IPS DF 4.7 (cell line): ENCODE data around the gene NLRP8.
"Not testable (repeated sequence)": the region's sequence is repeated elsewhere in the genome, so short reads cannot be mapped to it uniquely, and the experiment has no call there.

Experiments
- DNase-seq: peaks from one replicate; pipeline ENCODE4 v3.0.0-alpha.2; 2013; ENCODE audit warnings: low spot score; ENCODE audit errors: extremely low read depth

Gene NLRP8

GRCh38 chr19:55947532-55947931, at the start of gene NLRP8:
Gene NLRP8, plus strand, starts transcription at chr19:55947832.
- no peak for DNase-seq

- no peak for DNase-seq
Measured at GRCh38 chr19:55898911-55899310, 48.7 kb upstream of the NLRP8 start.

GRCh38 chr19:55901369-55902079, 46.1 kb upstream of the NLRP8 start:
- DNase-seq = no peak

- no peak for DNase-seq
Measured at GRCh38 chr19:55902080-55902751, 45.4 kb upstream of the NLRP8 start.

GRCh38 chr19:55907286-55907685, 40.3 kb upstream of the NLRP8 start:
- DNase-seq = no peak

- DNase-seq = no peak
Measured at GRCh38 chr19:55907746-55908145, 39.9 kb upstream of the NLRP8 start.

- DNase-seq = no peak
Measured at GRCh38 chr19:55909801-55910200, 37.8 kb upstream of the NLRP8 start.

GRCh38 chr19:55912916-55913315, 34.7 kb upstream of the NLRP8 start:
- no peak for DNase-seq

DNA sequence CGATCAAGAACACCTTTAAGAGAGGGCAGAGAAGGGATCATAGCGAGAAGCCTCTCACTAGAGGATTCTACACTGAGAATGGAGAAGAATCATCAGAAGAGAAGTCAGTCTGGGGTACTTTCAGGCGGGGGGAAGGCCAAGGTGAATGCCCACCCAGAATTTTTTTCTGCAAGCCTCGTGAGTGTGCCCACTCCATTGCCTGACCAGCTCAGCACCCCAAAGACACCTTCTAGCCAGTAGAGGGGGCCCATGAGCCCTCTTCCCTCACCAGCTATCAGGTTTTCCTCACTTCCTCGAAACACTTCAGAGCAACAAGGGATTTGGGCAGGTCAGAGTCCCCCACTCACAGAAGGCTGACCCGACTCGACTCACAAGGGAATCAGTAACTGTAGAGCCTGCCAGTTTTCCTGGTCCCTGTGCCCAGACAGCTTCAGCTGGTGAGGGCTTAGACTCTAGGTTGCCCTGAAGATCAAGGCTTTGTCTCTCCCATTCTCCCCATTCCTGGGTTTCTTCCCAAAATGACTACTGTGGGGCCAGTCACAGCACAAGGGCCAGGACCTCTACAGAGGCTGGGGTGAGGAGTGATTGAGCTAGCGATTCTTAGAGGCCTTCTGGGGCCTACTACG, 33.9 kb upstream of the NLRP8 start:
- DNase-seq = no peak

GRCh38 chr19:55923556-55923955, 24.1 kb upstream of the NLRP8 start:
- no peak for DNase-seq

GRCh38 chr19:55927991-55928390, 19.6 kb upstream of the NLRP8 start:
- no peak for DNase-seq

DNA sequence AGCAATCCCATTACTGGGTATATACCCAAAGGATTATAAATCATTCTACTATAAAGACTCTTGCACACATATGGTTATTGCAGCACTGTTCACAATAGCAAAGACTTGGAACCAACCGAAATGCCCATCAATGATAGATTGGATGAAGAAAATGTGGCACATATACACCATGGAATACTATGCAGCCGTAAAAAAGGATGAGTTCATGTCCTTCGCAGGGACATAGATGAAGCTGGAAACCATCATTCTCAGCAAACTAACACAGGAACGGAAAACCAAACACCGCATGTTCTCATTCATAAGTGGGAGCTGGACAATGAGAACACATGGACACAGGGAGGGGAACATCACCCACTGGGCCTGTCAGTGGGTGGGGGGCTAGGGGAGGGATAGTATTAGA, 18.4 kb upstream of the NLRP8 start:
- not testable (repeated sequence) for DNase-seq

DNA sequence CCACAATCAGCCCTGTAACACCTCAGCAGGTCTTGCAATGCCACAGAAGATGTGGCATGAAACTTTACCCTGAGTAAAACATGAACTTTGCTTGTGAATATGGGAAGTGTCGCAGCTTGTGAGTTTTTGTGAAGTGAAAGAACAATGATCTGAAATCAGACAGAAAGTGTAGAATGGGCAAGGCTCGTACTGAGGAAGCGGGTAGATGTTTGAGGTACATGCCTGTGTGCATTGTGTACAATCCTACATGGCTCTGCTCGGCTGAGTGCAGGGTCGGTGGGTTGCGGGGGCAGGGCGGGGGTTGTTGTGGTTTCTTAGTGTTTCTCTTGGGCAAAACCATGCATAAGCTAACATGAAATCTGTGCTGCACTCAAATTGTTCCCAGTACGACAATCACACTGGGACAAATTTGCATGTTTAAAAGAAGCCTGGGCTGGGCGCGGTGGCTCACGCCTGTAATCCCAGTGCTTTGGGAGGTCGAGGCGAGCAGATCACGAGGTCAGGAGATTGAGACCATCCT, 16.6 kb upstream of the NLRP8 start:
- DNase-seq = no peak

- DNase-seq = no peak
Measured at GRCh38 chr19:55931936-55932386, 15.7 kb upstream of the NLRP8 start, which contains the start of gene NLRP13. Gene NLRP13, minus strand, starts transcription at chr19:55932336. Its CDS starts 25 bp downstream, at chr19:55932311.

GRCh38 chr19:55935206-55935605, 12.4 kb upstream of the NLRP8 start:
- no peak for DNase-seq

DNA sequence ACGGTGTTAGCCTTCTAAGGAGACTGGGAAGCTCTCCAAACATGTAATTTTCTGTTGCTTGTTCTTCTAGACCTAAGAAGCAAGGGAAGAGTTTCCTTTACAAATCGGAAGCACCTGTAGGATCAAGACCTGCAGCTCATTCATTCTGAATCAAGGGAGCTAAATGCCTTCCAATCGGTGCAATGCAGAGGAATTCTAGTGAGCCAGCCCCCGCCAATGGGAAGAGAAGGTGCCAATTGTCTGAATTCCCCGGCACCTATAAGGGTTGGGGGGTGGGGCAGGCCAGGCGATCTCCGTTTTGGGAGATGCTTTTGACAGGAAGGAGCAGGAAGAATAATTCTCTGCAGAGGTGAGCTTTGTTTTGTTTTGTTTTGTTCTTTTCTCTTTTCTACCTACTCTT, 8.4 kb upstream of the NLRP8 start:
- DNase-seq = no peak

GRCh38 chr19:55940306-55940705, 7.3 kb upstream of the NLRP8 start:
- no peak for DNase-seq

- not testable (repeated sequence) for DNase-seq
Measured at GRCh38 chr19:55950566-55950965, 2.9 kb downstream of the NLRP8 start.

DNA sequence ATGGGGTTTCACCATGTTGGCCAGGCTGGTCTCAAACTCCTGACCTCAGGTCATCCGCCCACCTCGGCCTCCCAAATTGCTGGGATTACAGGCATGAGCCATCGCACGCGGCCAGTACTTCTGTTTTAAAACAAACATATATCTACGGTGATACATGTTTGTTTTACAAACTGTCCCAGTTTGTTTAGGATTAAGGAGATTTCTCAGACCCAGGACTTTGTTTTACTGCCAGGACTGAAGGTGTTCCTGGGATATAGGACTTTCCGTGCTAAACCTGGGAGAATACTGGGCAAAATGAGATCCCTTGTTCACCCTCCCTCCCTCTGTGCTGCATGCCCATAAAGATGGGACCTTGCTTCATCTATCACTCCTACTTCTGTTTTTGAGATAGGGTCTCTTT, 8.8 kb downstream of the NLRP8 start:
- no peak for DNase-seq

GRCh38 chr19:55958356-55958755, 10.7 kb downstream of the NLRP8 start:
- DNase-seq = no peak

GRCh38 chr19:55959996-55960675, 12.5 kb downstream of the NLRP8 start:
- no peak for DNase-seq

GRCh38 chr19:55962186-55962585, 14.6 kb downstream of the NLRP8 start:
- no peak for DNase-seq
